ENCODE results near the gene MAP3K9.

DNA sequence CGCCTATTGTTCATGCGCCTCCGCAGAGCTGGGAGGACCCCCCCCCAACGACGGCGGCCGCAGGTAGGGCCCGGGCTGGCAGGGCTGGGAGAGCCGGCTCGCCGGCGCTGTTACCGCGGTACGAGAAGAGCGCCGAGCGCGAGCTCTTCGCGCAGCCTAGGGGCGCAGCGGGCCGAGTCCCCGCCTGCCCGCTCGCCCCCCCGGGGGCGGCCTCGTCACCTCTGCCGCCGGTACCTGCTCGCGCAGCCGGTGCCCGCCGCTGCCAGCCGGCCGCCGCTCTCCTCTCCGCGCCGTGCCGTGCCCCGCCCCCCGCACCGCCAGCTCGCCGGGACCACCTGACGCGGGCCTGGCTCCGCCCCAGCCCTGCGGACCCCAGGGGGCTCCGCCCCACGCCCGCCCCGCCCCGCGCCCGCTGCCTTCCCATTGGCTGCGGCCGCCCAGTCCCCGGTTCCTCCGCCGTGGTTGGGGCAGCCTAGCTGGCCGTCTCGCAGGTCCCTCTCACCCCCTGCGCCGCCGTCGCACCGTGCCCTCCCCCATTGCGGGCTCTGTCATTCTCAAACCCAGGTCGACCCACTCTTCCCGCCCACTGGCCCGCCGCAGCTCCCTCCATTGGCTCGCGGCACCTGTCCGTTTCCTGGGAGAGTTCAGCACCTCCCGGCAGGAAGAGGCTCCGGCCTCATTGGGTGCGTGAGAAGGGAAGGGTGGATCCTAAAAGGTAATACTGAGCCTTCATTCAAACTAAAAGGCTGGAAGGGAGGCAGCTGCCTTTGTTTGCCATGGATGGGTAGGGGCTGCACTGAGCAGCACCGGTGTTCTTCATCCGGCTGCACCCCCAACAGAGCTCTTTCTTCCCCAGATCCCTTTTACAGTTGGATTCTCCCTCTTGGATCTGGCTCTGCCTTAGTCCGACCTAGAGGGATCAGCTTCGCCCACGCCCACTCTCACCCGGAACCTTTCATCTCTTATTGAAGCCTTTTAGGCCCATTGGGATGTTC, at the start of gene MAP3K9:
- TF ChIP-seq, protein P1, sequence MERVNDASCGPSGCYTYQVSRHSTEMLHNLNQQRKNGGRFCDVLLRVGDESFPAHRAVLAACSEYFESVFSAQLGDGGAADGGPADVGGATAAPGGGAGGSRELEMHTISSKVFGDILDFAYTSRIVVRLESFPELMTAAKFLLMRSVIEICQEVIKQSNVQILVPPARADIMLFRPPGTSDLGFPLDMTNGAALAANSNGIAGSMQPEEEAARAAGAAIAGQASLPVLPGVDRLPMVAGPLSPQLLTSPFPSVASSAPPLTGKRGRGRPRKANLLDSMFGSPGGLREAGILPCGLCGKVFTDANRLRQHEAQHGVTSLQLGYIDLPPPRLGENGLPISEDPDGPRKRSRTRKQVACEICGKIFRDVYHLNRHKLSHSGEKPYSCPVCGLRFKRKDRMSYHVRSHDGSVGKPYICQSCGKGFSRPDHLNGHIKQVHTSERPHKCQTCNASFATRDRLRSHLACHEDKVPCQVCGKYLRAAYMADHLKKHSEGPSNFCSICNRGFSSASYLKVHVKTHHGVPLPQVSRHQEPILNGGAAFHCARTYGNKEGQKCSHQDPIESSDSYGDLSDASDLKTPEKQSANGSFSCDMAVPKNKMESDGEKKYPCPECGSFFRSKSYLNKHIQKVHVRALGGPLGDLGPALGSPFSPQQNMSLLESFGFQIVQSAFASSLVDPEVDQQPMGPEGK (CRISPR knock-in tag; IDR thresholded peaks at IDR 0.05; ENCODE audit: borderline replicate concordance) = no peak
- TF ChIP-seq SNAI2 (CRISPR knock-in tag; IDR thresholded peaks at IDR 0.05) = no peak
- TF ChIP-seq TCF4 (CRISPR knock-in tag; IDR thresholded peaks at IDR 0.05; ENCODE audit: borderline replicate concordance) = no peak
- TF ChIP-seq CSDC2 (CRISPR knock-in tag; IDR thresholded peaks at IDR 0.05) = no peak
- no peak for TF ChIP-seq BACH2 (CRISPR knock-in tag; IDR thresholded peaks at IDR 0.05; ENCODE audit: borderline replicate concordance)
- no peak for TF ChIP-seq ZNF565 (CRISPR knock-in tag; conservative IDR thresholded peaks at IDR 0.05; ENCODE audit: low read depth)
- TF ChIP-seq ARNTL (CRISPR knock-in tag; IDR thresholded peaks at IDR 0.05; ENCODE audit: borderline replicate concordance, low read depth) = no peak
